ENCODE results near the gene HOXD11.

The HOXD11 gene

DNA sequence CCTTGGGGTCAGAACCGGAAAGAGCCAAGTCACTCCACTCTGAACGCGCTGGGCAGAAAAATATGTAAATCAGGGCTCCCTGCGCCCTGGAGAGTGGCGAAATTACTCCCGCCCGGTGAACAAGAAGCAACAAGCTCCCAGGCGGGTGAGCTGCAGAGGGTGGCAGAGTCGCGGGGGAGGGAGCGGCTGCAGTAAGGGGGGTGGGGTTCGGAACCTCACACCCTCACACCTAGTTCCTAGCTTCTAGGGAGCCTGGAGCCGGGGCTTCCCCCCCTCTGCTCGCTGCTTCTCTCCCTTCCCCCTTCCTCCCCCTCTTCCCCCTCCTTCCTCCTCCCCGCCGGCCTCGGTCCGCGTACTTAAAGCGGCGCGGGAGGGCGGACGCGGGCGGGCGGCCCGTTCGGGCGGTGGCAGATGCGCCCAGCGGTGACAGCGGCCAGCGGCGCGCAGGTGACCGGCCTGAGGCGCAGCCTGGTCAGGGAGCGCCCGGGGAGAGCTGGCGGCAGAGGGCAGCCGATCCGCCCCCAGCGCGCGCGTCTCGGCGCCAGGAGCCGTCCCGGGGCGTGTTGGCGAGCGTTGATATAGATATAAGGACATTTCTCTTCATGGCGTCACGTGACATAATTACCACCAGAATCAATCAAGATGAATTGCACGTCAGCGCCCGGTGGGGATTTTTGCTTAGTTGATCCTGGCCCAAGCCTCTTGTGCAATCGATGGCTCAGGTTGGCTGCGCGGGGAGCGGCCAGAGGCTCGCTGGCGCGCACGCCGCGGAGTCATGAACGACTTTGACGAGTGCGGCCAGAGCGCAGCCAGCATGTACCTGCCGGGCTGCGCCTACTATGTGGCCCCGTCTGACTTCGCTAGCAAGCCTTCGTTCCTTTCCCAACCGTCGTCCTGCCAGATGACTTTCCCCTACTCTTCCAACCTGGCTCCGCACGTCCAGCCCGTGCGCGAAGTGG is at the start of gene HOXD11:
TSS of gene HOXD11 (plus strand) at position 700 of the 959 bp plus-strand sequence. CDS start at position 776, 76 bp downstream.
- no peak within 1 kb of the TSS for H3K27ac ChIP-seq (ENCODE audit: low read length)
- peaks cover 5% of the 10 kb centered on the region for H3K4me1 ChIP-seq (ENCODE audit: control insufficient read depth, insufficient read depth, low read length)
- H3K9me3 ChIP-seq (ENCODE audit: control insufficient read depth, insufficient read depth, low read length) = no peaks in the 10 kb centered on the region
- no peaks in the 10 kb centered on the region; the same call in 1 of the 2 replicates for H3K36me3 ChIP-seq (ENCODE audit: control insufficient read depth, insufficient read depth, low read length)
- peak within 1 kb of the TSS; percentile 10; the same call in 1 of the 2 replicates for H3K4me3 ChIP-seq (ENCODE audit: low read length)
- no peak for DNase-seq (ENCODE audit: low read depth, low spot score)
- H3K27me3 ChIP-seq (ENCODE audit: control insufficient read depth, insufficient read depth, low read length) = peaks cover 95% of the 10 kb centered on the region
- WGBS (ENCODE audit: insufficient coverage, insufficient read length) = no CpG with 5 or more reads among the region's 85 CpGs

DNA sequence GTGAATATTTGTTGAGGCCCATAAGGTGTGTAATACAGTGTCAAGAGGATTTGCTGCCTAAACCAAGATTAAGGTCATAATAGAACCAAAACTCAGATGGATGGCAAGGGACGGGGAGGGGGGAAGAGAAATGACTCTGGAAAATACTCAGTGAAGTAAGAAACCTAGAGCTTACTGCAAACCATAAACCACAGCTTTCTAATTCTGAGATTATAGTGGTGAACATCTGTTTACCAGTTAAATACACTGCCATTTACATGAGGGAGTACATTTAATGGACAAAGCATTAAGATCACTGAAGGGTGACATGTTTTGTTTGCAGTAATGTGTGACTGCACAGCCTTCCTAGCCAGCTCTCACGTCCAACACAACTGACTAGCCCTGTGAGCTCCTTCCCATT is 43.1 kb upstream of the HOXD11 start:
- no peak overlapping the region for H3K4me3 ChIP-seq (ENCODE audit: low read length)
- peaks cover 35% of the 10 kb centered on the region for H3K27me3 ChIP-seq (ENCODE audit: control insufficient read depth, insufficient read depth, low read length)
- H3K27ac ChIP-seq (ENCODE audit: low read length) = no peak overlapping the region
- no peaks in the 10 kb centered on the region for H3K36me3 ChIP-seq (ENCODE audit: control insufficient read depth, insufficient read depth, low read length)
- no peak for DNase-seq (ENCODE audit: low read depth, low spot score)
- WGBS (ENCODE audit: insufficient coverage, insufficient read length) = no CpG with 5 or more reads among the region's 2 CpGs
- H3K4me1 ChIP-seq (ENCODE audit: control insufficient read depth, insufficient read depth, low read length) = peaks cover 3% of the 10 kb centered on the region
- no peaks in the 10 kb centered on the region for H3K9me3 ChIP-seq (ENCODE audit: control insufficient read depth, insufficient read depth, low read length)

DNA sequence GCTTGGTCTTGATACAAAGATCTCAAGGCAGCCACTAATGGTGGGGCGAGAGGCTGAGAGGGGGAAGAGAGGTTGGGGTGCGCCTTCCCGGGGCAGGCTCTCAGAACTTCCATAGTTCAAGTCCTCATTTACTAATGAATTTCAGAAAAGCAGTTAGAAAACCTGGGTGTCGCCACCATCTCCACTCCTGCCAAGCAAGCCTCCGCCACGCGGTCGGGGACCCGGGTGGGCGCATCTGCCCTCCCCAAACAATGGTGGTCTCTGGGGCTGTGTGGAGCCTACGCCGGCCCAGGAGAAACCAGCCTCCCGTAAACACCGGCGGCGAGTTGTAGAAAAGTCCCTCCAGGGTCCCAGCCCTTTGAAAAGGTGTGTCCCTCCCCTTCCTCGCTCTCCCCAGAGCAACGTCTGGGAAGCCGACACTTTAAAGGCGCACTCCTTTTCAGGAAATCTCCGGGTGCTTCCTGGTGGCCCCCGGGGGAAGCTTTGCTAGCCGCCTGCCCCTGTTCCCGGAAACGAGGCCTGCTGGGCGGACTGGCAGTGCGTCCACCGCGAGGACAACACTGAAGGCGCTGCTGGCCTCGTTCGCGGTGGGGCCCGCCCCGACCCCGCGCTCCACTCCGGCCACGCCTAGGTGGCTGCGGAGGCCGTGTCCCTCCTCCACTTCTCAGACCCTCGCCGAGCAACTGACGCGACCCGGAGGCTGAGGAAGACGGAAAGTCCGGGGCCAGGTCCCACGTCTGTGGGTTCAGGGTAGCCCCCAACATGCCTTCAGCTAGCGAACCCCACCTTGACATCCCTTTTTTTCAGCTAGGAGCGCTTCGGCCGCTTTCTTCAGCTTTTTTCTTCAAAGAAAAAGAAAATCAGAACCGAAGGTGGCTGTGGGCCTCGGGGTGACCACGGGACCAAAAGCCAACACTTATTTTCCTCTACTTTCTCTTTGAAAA is 40.2 kb upstream of the HOXD11 start:
- Histone ChIP-seq H3K4me3 (ENCODE audit: low read length) (no peak overlapping the region; the same call in 1 of the 2 replicates), H3K9me3 (ENCODE audit: control insufficient read depth, insufficient read depth, low read length) (no peaks in the 10 kb centered on the region), H3K27ac (ENCODE audit: low read length) (no peak overlapping the region), H3K27me3 (ENCODE audit: control insufficient read depth, insufficient read depth, low read length) (peaks cover 65% of the 10 kb centered on the region), H3K4me1 (ENCODE audit: control insufficient read depth, insufficient read depth, low read length) (peaks cover 3% of the 10 kb centered on the region), H3K36me3 (ENCODE audit: control insufficient read depth, insufficient read depth, low read length) (no peaks in the 10 kb centered on the region)
- DNase-seq (ENCODE audit: low read depth, low spot score) = no peak
- no CpG with 5 or more reads among the region's 56 CpGs for WGBS (ENCODE audit: insufficient coverage, insufficient read length)

DNA sequence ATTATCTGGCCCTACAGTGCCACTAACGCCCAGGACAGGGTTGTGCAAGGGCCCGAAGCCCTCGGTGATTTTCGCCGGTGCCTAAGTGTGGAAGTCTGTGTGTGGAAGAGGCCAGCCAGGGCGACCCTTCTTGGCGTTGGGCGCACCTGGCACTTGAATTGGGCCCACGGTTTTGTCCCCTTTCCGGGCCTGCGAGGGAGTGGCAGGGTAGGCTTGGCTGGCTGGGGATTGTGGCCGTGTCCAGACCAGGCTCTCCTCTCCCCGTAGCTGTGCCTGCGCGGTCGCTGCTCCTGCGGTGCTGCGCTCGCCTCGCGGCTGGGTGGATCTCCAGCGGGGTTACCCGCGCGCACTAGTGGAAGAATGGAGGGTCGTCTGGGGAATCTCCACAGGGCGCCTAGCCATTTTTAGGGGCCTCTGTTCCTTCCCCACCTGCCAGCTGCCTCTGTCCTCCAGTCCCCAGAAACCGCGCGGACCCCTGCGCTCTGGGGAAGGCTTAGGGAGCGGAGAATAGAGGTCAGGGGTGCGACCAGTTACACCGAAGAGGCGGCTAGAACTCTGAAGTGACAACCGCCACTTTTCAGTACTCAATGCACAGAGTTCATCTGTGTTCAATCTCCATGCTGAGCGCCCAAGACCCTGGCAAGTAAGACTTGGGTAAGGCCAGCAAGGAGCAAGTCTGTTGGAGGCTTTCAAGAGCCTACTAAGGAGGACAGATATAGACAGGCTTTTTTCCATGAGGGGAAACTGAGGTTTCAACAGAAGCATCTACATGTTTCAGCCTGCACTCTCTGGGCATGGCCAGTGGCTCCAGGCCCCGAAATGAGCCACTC is 39.3 kb upstream of the HOXD11 start:
- Histone ChIP-seq H3K27ac (ENCODE audit: low read length) (no peak overlapping the region), H3K27me3 (ENCODE audit: control insufficient read depth, insufficient read depth, low read length) (peaks cover 74% of the 10 kb centered on the region)

DNA sequence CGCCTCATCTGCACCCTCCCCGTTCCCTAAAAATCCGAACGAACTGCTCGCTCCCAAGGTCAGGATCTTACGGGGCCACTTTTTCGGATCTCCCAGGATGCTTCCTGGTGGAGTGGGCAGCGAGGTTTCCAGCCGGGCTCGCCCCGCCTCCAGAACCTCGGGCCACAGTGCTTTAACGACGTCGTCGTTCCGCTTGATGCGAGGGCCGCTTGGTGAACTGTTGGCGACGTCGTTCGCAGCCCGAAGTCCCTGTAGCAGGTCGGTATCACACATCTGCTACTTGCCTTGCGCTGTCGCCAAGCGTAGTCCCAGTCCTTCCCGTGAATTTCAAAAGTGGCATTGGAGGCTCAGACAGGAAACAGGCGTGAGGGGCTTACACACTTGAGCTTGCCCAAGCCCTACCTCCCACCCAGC is 38.7 kb upstream of the HOXD11 start:
- Histone ChIP-seq H3K36me3 (ENCODE audit: control insufficient read depth, insufficient read depth, low read length) (no peaks in the 10 kb centered on the region), H3K4me3 (ENCODE audit: low read length) (no peak overlapping the region), H3K27ac (ENCODE audit: low read length) (no peak overlapping the region), H3K9me3 (ENCODE audit: control insufficient read depth, insufficient read depth, low read length) (no peaks in the 10 kb centered on the region), H3K4me1 (ENCODE audit: control insufficient read depth, insufficient read depth, low read length) (peaks cover 3% of the 10 kb centered on the region), H3K27me3 (ENCODE audit: control insufficient read depth, insufficient read depth, low read length) (peaks cover 80% of the 10 kb centered on the region)
- DNase-seq (ENCODE audit: low read depth, low spot score) = no peak
- WGBS (ENCODE audit: insufficient coverage, insufficient read length) = no CpG with 5 or more reads among the region's 30 CpGs

More for the DNA sequence above, 39.3 kb upstream of the HOXD11 start:
- WGBS (ENCODE audit: insufficient coverage, insufficient read length) = no CpG with 5 or more reads among the region's 38 CpGs
- DNase-seq (ENCODE audit: low read depth, low spot score) = no peak
- Histone ChIP-seq H3K4me1 (ENCODE audit: control insufficient read depth, insufficient read depth, low read length) (peaks cover 3% of the 10 kb centered on the region), H3K9me3 (ENCODE audit: control insufficient read depth, insufficient read depth, low read length) (no peaks in the 10 kb centered on the region), H3K4me3 (ENCODE audit: low read length) (no peak overlapping the region), H3K36me3 (ENCODE audit: control insufficient read depth, insufficient read depth, low read length) (no peaks in the 10 kb centered on the region)

DNA sequence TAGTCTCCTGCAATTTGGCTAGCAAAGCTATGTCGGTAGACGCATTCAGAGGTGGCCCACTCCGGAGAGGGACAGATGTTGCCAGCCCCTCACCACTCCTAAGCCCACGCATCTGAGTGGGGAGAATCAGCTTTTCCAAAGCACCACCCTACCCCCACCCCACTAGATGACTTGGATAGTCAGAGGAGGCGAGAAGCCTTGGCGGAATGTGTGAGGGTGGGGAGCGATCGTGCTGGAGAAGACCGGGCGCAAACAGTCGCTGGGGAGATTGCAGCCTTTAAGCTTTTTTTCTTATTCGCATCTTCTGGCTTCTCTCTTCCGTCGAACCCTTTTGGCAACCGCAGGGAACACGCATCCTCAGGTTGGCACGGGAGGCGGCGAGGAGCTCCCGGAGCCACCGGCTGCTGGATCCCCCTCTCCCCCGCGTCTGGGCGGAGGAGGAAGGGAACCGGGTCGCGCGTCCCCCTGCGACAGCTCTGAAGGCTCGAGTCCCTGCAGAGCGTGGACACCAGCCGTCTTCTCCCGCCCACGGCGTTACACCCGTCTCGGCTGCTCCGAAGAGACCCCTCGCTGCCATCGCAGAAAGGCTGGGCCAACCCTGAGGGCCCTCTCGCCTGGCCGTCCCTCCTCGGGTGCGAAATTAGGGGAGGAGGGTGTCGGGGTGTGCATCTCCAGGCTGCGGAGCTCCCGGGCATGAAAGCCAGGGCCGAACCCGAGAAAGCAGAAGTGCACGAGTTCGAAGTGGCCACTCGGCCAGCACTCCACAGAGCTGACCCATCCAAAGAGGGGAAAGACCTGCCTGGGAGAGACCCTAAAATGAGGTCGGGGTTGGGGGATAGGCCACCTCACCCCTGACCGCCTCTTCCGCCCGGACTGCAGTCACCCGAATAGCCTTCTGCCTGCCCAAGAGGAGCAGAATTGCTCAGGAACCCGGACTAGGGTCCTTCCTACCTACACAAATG is 35.5 kb upstream of the HOXD11 start:
- no CpG with 5 or more reads among the region's 58 CpGs for WGBS (ENCODE audit: insufficient coverage, insufficient read length)
- no peaks in the 10 kb centered on the region for H3K9me3 ChIP-seq (ENCODE audit: control insufficient read depth, insufficient read depth, low read length)
- no peak overlapping the region for H3K4me3 ChIP-seq (ENCODE audit: low read length)
- H3K36me3 ChIP-seq (ENCODE audit: control insufficient read depth, insufficient read depth, low read length) = no peaks in the 10 kb centered on the region
- H3K4me1 ChIP-seq (ENCODE audit: control insufficient read depth, insufficient read depth, low read length) = peaks cover 3% of the 10 kb centered on the region
- H3K27ac ChIP-seq (ENCODE audit: low read length) = no peak overlapping the region
- no peak for DNase-seq (ENCODE audit: low read depth, low spot score)
- H3K27me3 ChIP-seq (ENCODE audit: control insufficient read depth, insufficient read depth, low read length) = peaks cover 99% of the 10 kb centered on the region

DNA sequence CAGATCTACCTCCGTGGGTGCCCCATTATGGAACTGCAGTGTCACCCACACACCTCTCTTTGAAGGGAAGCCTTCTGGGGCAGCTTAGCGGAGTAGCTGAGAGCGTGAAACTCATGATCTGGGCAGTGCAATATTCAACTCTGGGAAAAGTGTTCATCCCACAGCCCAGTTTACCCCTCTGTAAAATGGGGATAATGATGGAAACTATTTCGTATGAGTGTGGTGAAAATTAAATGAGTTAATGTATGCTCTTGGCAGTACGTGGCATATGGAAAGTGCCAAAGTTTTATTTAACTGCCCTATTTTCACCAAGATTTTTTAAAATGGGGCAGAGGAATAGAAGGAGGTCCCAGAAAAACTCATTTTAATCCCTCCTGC is 34.8 kb upstream of the HOXD11 start:
- Histone ChIP-seq H3K27me3 (ENCODE audit: control insufficient read depth, insufficient read depth, low read length) (peaks cover 97% of the 10 kb centered on the region), H3K4me3 (ENCODE audit: low read length) (no peak overlapping the region), H3K36me3 (ENCODE audit: control insufficient read depth, insufficient read depth, low read length) (no peaks in the 10 kb centered on the region), H3K9me3 (ENCODE audit: control insufficient read depth, insufficient read depth, low read length) (no peaks in the 10 kb centered on the region), H3K27ac (ENCODE audit: low read length) (no peak overlapping the region), H3K4me1 (ENCODE audit: control insufficient read depth, insufficient read depth, low read length) (peaks cover 2% of the 10 kb centered on the region; the same call in 1 of the 2 replicates)
- DNase-seq (ENCODE audit: low read depth, low spot score) = no peak
- no CpG with 5 or more reads among the region's 5 CpGs for WGBS (ENCODE audit: insufficient coverage, insufficient read length)

DNA sequence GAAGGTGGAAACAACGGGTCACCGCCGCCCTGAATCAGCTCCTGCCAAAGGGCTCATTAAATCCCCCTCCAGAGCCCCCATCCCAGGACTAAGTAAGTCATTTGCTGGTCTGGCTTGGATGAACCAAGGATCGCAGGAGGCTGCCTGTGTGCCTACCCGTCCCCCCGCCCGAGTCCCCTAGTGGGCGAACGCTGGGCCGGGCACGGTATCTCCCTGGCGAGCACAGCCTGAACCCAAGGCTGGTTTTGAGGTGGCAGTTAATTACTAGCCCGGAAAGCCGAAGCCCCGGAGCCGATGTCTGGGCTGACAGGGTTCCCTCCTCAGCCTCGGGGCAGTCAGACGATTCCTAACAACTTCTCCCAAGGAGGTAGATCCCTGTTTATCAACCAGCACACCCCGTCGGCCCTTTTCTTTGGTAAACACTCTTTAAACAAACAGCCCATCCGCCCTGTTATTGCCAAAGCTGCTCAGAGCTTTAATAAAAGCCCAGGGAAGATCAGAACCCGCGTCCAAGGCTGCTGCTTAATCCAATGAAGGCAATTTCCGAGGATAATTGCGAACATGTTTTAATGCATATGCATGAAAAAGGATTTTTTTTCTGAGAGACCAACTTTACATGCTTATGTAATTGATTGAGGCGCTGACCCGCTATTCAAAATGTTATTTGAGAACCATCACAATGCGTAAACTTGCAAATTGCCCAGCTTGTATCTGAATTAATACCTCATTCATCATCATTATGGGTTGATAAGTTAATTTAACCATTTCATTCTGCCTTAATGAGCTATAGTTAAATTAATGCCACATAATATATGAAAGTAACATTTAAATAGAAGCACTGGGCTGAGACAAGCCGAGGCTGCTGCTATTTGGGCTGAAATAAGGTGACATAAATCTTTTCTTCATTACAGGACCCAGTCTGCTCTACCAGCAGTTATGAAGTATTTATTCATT is 33.9 kb upstream of the HOXD11 start:
- whole genome bisulfite sequencing (ENCODE audit: insufficient coverage, insufficient read length) = no CpG with 5 or more reads among the region's 29 CpGs
- no peak overlapping the region for H3K4me3 ChIP-seq (ENCODE audit: low read length)
- no peak for DNase-seq (ENCODE audit: low read depth, low spot score)
- peaks cover 89% of the 10 kb centered on the region for H3K27me3 ChIP-seq (ENCODE audit: control insufficient read depth, insufficient read depth, low read length)
- H3K9me3 ChIP-seq (ENCODE audit: control insufficient read depth, insufficient read depth, low read length) = no peaks in the 10 kb centered on the region
- no peaks in the 10 kb centered on the region for H3K4me1 ChIP-seq (ENCODE audit: control insufficient read depth, insufficient read depth, low read length)
- H3K36me3 ChIP-seq (ENCODE audit: control insufficient read depth, insufficient read depth, low read length) = no peaks in the 10 kb centered on the region
- no peak overlapping the region for H3K27ac ChIP-seq (ENCODE audit: low read length)

Measured in iPS DF 6.9 (cell line).